HT1080 (cell line): ENCODE measurements around the gene GSS. TPM values are rescaled to one million over a fixed set of nuclear protein-coding genes. Genes with fewer than 3 reads are reported as not detected.

ENCODE experiments used
- DNase-seq: peaks from one replicate; pipeline ENCODE4 v3.0.0-alpha.2; 2015; ENCODE audit warnings: low read depth
- total RNA-seq: library from RNA; depleted of rRNA; stranded (reverse); fragments of >200 nt; shearing (Covaris generic); gene quantifications from 2 replicates; pipeline ENCODE4 v1.2.3, GENCODE V29; 2014

GSS gene
- total RNA-seq, 1 experiment from 2014 or later, result 95.1 TPM

DNA sequence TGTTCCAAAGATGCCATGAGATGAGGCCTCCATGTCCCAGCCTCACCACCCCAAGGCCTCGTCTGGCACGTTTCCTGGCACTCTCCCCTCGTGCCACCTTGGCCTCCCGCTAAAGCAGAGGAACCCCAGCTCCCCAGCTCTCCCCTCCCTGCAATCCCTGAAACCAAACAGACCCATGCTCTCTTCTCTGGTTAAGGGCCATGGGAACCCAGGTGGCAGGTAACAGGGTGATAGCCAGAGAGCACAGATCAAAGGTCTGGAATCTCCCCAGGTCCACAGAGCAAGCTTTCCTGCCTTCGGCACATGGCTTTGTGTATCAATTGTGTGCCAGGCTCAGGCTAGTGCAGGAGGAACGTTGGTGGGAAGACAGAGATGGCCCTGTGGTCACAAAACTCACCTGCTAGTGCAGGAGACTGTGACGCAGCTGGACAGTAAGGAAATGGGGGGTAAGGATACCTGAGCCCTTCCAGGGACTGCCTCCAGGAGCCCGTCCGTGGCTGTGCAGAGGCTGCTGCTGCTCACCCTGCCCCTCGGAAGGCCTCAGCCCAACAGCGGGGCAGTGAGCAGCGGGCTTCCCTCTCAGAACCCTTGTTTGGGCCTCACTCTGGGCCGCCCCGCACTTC is 39.0 kb upstream of the GSS start:
- no peak for DNase-seq

DNA sequence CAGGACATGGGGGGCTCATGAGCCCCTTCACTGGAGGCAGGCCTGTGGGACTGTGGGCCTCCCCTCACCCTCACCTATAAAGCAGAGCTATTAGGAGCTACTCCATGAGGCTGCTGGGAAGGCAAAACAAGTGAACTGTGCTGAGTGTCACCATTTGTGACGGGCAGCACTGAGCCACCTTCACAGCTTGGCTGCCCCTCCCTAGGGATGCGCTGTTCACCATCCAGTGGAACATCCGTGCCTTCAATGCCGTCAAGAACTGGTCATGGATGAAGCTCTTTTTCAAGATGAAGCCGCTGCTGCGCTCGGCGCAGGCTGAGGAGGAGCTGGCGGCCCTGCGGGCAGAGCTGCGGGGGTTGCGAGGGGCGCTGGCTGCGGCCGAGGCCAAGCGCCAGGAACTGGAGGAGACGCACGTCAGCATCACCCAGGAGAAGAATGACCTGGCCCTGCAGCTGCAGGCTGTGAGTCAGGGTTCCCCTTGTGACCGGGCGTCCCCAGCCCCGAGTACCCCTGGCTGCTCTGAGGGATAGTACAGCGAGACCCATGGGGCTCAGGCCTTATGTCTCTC is 38.4 kb upstream of the GSS start:
- DNase-seq, result no peak

DNA sequence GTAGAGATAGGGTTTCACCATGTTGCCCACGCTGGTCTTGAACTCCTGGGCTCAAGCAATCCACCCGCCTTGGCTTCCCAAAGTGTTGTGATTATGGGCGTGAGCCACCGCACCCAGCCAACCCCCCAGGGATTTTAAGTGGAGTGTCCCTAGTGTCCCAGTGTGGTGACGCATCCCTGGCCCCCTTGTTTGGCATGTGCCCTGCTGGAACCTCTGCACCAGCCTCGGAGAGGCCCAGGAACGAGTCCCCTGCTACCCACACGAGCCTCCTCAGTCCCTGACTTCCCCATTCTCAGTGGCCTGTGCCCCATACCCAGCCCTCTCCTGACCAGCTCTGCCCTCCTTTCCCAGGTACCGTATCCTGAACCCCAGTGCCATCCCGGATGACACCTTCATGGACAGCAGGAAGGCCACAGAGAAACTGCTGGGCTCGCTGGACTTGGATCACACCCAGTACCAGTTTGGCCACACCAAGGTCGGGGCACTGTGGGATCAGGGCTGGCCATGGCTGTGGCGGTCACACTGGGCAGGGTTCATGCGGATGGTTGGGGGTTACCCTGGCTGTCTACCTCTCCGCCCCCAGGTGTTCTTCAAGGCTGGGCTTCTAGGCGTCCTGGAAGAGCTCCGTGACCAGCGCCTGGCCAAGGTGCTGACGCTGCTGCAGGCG is 37.3 kb upstream of the GSS start:
- no peak for DNase-seq

DNA sequence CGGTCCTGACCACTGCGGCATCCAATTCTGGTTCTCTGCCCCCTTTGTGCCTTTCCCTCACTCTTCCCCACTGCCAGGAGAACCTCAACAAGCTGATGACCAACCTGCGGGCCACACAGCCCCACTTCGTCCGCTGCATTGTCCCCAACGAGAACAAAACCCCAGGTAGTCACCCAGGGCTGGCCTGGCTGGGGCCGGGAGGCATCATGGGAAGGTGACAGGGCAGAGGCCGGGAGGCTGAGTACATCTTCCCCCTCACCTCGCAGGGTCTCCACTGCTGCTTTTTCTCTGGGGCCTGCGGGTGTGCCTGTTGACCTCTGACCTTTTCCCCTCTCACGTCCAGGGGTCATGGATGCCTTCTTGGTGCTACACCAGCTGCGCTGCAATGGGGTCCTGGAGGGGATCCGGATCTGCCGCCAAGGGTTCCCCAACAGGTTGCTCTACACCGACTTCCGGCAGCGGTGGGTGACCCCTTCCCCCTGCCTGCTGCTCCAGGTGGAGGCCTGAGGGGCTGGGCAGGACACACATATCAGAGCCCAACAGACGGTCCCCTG is 35.1 kb upstream of the GSS start:
- no peak for DNase-seq

DNA sequence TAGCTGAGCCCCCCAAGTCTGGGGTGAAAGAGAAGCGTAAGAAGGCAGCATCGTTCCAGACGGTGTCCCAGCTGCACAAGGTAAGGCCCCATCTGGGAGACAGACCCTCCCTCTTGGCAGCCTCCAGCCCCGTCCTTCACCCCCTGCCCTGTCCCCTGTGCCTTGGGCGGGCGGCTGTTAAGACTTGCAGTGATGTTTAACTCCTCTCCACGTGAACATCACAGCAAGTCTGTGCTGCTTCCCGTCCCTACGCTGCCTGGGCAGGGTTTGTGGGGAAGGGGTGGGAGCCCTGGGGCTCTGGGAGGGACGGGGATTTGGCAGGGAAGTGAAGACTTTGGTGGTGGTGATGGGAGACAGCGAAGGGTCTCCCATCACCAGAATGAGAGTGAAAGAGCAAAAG is 34.6 kb upstream of the GSS start:
- no peak for DNase-seq

DNA sequence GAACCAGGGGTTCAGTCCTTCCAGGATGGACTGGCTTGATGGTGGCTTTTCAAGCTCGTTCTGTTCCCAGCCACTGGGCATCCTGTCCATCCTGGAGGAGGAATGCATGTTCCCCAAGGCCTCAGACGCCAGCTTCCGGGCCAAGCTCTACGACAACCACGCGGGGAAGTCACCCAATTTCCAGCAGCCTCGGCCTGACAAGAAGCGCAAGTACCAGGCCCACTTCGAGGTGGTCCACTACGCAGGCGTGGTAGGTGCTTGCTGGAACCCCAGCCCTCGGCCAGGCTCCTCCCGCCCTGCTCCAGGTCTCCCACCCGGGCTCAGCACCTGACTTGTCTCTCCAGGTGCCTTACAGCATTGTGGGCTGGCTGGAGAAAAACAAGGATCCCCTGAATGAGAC is 34.1 kb upstream of the GSS start:
- DNase-seq, result no peak

DNA sequence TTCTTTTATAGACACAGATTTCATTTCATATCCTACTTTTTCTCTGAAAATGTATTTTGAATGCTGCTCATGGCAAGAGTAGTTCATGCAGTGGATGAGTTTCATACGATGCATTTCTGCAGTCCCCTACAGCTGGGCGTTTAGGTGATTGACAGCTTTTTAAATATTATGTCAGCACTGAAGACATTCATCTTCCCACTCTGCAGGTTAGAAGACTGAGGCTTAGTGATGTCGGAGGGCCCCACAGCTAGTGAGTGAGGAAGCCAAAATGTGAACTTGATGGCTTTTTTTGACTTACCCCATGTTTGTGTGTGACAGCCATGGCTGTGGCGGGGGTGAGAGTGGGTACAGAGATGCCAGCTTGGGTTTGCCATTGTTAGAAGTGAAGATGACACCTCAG is 33.5 kb upstream of the GSS start:
- DNase-seq, result no peak

DNA sequence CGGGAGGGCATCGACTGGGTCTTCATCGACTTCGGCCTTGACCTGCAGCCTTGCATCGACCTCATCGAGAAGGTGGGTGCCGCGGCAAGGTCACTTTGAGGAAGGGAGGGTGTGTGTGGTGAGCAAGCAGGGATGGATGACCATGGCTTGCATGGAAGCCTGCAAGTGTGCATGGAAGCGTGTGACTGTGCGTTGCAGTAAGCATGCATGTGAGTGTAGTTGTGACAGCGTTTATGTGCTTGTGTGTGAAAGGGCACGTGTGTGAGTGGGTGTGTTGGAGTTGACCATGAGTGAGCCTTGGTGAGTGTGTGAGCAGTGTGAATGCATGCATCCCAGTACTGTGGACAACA is 32.6 kb upstream of the GSS start:
- DNase-seq, result no peak

DNA sequence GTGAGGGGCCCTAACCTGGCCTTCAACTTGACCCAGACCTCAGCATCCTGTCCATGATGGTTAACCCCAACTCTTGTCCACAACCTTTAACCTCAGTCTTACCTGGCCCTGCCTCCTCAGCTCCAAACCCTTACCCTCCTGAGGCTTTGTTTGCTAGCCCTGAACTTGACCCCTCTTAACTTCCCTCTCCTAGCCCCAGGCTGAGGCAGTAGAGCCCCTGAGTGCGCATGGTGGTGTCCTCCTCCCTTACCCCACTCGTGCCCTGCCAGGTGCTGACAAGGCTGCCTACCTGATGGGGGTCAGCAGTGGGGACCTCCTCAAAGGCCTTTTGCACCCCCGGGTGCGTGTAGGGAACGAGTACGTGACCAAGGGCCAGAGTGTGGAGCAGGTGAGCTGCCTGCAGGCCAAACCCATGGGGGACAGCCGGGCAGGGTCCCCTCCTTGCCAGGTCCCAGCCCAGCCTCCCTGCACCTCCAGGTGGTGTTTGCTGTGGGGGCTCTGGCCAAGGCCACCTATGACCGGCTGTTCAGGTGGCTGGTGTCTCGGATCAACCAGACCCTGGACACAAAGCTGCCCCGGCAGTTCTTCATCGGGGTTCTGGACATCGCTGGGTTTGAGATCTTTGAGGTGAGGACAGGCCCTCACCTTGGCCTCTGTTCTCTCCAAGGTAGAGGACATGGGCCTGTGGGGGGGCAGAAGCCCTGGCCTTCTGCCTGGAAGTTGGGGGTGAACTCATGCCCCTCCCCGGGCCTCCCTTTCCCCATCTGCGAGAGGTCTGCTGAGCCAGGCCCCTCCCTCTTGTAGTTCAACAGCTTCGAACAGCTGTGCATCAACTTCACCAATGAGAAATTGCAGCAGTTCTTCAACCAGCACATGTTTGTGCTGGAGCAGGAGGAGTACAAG is 31.9 kb upstream of the GSS start:
- DNase-seq, result no peak

DNA sequence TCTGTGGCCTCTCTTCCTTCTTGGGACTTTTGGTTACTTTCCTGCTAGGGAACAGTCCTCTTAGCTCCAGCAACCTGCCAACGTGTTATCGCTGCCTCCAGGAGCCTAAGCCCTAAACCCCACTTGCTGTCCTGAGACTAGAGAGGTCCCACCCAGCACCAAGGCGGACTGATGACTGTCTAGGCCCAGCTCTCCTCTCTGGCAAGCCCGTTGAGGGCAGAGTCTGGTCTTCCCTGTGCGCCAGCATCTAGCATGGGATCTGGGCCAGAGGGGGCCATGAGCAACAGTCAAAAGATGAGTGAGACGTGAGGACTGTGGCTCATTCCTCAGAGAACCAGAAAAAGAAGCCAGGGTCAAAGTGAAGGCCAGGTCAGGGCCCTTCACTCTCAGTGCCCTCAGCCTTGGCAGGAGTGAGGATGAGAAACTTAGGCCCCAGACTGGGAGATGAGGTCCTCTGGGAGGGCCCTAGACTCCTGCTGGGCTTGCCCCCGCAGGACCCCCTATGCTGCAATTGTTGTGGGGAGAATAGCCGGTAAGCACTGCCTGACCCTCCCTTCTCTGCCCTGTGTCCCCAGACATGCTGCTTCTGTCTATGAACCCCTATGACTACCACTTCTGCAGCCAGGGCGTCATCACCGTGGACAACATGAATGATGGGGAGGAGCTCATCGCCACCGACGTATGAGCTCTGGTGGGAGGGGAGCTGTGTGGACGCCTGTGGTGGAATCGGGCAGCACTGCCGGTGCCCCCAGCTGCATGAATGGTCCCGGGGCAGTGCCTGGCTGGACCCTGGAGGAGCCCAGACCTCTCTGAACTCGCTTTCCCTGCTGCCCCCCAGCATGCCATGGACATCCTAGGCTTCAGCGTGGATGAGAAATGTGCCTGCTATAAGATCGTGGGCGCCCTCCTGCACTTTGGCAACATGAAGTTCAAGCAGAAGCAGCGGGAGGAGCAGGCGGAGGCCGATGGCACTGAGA is 31.0 kb upstream of the GSS start:
- no peak for DNase-seq

DNA sequence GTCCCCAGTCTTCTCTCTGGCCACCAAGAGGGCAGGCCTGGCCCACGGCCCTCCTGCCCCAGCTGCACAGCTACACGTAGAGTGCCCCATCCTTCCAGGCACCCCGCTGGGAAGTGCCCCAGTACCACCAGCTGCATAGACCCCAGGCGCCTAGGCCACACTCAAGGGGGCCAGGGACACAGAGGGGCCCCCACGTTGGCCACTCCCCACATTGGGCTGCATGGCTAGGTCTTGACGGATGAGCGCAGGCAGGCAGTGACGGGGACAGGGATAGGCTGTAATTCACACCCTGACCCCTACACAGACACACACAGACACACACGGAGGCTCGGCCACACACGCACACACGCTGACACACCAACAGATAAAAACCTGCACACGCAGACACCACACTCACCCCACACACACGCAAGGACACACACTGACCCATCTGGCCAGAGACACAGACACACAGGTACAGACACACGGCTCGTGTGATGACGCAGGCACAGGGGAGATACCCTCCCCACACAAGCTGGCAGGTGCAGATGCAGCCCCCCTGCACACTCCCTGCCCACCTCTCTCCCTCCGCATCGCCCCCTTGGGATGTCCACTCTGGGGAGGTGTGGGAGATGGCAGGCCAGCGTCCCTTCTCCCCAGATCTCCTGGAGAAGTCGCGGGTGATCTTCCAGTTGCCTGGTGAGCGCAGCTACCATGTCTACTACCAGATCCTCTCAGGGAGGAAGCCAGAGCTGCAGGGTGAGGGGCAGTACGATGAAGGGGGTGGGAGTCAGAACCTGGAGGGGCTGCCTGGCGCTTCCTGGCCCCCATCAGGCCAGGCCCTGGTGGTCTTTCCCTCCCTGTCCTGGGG is 30.1 kb upstream of the GSS start:
- no peak for DNase-seq

DNA sequence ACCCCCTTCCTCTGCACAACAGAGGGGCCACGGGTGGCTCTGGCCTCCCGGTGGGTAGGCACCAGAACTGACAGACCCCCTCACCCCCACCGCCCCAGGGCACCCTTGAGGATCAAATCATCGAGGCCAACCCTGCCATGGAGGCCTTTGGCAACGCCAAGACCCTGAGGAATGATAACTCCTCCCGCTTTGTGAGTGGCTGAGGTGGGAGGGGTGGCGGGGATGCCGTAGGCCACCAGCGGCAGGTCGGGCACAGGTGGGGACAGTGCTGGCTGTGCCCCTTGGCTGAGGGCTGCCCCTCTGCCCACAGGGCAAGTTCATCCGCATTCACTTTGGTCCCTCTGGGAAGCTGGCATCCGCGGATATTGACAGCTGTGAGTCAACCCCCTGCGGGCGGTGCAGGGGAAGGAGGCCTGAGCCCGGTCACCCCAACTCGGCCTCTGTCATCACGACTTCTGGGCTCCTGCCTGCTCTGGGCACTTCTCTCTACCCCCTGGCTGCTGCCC is 29.2 kb upstream of the GSS start:
- no peak for DNase-seq

DNA sequence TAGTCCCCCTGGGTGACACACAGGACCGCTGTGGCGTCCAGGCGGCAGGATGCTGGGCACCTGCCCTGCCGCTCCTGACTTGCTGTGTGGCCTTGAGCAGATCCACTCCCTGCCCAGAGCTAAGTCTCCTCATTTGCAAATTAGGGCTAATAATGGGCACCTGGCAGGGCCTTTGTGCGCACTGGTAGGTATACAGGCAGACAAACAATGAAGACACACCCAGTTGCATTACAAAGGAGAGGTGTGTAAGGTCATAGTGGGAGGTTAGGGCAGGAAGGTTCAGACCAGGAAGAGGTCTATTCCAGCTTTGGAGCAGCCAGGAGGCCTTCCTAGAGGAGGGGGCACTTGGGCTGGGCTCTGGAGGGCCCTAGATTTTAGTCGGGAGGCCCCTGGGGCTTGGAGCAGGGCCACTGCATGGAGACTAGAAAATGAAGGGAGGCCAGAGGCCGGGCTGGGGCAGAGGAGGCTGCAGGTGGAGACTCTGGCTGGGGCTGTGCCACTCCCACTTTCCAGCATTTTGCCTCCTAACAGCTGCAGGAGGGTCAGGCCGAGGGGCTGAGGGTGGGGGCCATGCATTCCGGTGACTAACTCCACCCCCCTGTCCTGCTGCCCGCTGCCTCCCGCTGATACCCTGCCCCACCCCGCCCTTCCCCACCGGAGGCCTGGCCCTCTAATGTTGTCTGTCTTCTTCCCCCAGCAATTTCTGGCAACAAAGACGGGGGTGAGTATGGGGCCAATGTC is 28.6 kb upstream of the GSS start:
- no peak for DNase-seq

DNA sequence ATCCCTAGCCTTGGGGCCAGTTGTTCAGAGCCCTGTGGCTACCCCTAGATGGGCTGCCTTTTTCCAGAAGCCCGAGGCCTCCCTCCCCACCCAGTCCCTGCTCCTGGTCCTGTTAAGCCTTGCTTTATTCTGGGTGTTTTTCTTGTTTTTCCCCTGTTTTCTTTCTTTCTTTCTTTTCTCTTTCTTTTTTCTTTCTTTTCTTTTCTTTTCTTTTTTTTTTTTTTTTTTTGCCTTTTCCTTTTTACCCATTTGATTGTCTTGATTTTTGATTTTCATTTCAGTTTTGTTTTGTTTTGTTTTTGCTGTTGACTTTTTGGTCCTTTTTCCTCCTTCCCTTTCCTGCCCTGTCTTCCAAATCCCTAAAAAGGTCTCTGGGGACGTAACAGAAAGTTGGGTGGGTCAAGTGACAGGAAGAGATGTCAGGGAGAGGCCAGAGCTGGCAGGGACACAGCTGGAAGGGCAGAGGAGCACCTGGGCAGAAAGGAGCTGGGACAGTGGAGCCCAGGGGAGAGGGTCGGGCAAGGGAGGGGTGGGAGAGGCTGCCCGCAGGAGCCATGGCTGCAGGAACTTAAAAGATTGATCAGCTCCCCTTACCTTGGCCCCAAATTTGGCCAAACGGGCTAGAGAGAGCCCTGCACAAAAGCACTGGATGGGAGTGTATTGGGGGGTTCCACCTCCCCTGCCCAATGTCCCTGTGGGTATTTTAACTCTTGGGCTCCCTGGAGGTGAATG is 27.6 kb upstream of the GSS start:
- no peak for DNase-seq

DNA sequence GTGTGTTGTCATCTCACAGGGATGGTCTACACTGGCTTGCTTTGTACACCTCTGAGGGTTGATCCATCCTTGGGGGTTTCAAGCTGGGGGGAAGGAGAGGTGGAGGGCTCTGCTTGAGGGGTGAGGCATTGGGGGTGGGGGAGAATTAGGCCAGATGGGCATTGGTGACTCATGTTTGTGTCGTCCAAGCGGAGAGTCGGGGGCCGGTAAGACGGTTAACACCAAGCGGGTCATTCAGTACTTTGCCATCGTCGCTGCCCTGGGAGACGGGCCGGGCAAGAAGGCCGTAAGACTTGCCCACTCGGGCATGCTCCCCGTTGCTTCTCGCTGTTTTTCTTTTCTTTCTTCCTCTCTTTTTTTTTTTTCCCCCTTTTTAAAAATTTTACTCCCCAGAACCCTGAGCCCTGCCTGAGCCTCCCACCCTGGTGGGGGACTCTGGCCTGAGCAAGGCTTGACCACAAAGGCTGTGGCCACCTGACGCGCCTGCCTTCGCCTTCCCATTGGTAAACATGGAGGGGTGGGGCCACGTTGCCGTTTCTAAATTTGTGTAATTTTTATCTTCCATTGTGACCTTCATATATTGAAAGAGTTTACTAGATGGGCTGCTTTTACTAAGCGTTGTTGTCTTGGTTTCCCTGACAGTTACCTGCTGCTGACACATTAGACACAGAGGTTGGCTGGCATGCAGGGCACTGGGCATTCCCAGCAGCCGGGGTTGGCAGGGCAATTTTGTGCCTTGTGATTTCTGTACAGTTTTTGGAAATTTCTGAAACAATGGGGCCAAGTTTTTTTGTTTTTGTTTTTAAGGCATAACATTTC is 26.9 kb upstream of the GSS start:
- no peak for DNase-seq

DNA sequence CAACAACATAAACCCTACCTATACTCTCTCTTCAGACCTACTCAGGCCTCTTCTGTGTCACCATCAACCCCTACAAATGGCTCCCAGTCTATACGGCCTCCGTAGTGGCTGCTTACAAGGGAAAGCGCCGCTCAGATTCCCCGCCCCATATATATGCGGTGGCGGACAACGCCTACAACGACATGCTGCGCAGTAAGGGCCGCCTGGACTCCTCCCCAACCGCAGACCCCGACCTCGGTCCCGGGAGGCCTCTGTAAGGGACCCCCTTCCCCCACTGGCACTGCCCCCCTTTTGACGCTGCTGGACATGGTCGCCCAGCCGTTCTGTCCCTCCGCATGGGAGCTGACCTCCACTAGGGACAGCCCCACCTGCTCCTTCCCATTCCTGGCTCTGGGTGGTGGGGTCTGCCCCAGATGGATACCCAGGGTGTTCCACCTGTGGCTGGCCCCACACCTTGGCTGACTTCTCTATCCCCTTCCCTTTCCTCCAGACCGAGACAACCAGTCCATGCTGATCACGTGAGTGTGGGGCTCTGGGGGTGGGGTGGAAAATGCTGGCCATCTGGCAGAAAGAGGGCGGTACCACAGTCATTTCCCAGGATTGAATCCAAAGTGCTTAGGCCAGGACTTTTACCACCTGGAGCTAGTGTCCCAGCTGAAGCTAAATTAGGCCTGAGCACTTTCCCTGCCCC is 25.1 kb upstream of the GSS start:
- DNase-seq, result no peak
